LNCaP clone FGC (cell line): ENCODE results near the gene MSX1.
A peak's percentile ranks its signal among the peaks of the same experiment; 100 is the strongest.

Experiments used
- DNase-seq: peaks from one replicate; pipeline ENCODE4 v3.0.0-alpha.2; 2011; ENCODE audit warnings: low read depth
- H3K4me3 ChIP-seq: 2 replicates; pipeline ENCODE4 v1.5.1; 2011; ENCODE audit warnings: mild to moderate bottlenecking, low read depth, low read length, control low read depth
- TF ChIP-seq, protein P1 (sequence below): IDR thresholded peaks from 2 replicates; pipeline ENCODE4 v1.5.1; 2012; ENCODE audit warnings: mild to moderate bottlenecking; ENCODE audit not compliant: control insufficient read depth, insufficient read depth; ENCODE audit errors: extremely low read depth

The MSX1 gene

DNA sequence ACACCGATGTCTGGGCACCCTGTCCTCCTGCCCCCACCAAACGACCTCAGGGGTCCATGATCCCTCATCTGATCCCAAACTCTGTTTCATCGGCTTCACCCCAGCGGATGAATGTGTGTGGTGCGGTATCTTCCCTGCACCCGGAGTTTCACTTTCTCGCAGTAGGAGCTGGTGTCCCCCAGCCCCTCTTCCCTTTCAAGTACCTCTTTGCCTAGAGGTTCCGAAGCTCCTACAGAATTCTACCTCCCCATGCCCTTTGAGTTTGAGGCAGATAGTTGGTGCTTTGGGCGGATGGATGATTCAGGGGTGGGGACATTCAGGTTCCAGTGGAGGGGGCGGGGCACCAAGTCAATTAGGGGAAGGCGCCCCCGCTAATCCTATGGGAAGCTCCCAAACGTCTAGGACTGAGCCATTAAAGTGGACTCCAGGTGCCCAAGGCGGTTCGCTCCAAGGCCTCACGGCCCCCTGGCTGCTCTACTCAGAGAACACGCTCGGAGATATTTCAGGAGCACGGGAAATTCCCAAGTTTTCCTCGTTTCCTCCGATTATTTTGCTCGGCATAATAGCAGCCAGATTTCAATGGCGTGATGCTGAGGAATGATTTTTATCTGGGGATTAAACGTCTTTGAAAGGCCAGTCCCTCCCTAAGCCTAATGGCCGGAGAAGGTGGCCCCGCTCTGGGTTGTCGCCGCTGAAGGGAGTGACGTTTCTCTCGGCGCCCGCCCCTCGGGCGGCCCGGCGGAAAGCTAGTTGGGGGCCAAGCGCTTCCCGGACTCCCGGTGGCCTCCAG, 1.3 kb downstream of the MSX1 start:
- DNase-seq, result no peak
- peak overlapping the region; percentile 56 for H3K4me3 ChIP-seq

DNA sequence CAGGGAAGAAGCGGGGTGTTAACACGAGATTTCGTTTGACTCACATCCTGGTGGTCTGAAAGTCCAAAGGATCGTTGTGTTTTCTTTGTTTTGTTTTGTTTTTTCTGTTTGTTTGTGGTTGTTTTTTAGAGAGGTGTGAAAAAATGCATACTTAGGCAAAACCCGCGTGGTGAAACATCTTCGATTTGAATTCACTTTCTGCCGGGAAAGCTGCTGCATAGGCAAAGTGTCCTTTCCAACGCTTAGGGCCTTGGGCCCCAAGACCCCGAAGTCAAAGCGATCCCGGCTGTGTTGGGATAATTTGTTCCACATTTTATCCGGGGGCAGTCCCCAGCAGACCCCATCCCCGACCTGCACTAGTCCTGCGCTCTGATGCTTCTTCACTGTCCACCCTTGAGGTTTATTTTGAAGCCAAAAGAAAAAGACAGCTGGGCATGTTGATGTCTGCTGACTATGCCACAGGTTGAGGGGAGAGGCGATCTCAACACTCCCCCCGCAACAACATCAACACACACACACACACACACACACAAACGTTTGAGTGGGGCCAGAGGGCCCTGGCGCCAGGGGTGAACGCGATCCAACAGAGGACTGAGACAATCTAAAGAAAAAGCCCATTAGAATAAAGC, 2.0 kb downstream of the MSX1 start:
- DNase-seq, result no peak
- TF ChIP-seq, protein P1, sequence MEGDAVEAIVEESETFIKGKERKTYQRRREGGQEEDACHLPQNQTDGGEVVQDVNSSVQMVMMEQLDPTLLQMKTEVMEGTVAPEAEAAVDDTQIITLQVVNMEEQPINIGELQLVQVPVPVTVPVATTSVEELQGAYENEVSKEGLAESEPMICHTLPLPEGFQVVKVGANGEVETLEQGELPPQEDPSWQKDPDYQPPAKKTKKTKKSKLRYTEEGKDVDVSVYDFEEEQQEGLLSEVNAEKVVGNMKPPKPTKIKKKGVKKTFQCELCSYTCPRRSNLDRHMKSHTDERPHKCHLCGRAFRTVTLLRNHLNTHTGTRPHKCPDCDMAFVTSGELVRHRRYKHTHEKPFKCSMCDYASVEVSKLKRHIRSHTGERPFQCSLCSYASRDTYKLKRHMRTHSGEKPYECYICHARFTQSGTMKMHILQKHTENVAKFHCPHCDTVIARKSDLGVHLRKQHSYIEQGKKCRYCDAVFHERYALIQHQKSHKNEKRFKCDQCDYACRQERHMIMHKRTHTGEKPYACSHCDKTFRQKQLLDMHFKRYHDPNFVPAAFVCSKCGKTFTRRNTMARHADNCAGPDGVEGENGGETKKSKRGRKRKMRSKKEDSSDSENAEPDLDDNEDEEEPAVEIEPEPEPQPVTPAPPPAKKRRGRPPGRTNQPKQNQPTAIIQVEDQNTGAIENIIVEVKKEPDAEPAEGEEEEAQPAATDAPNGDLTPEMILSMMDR, result no peak
- no peak overlapping the region for H3K4me3 ChIP-seq

More for the DNA sequence above, 1.3 kb downstream of the MSX1 start:
- TF ChIP-seq, protein P1, result no peak

DNA sequence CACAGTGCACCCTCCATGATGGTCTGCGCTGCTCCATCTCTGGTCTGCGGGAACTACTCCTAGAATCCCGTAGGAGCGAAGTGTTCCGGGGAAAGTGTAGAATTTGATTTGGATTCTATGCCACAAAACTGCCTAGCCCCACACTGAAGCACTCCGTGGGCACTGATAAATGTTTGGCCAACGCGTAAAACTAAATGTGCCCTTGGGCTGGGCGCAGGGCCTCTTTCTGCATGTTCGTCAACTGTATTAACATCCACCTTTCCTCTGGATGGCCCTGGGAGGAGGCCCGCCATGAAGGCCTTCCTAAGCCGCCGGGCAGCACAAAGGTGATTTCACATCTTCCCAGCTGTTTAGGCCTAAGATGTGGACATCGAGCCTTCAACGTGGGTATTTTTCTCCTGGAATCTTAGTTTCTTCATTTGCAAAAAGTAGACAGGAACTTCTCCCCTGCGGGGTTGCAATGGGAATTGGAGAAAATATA, 2.6 kb downstream of the MSX1 start:
- no peak overlapping the region for H3K4me3 ChIP-seq
- no peak for DNase-seq
- TF ChIP-seq, protein P1, result no peak

DNA sequence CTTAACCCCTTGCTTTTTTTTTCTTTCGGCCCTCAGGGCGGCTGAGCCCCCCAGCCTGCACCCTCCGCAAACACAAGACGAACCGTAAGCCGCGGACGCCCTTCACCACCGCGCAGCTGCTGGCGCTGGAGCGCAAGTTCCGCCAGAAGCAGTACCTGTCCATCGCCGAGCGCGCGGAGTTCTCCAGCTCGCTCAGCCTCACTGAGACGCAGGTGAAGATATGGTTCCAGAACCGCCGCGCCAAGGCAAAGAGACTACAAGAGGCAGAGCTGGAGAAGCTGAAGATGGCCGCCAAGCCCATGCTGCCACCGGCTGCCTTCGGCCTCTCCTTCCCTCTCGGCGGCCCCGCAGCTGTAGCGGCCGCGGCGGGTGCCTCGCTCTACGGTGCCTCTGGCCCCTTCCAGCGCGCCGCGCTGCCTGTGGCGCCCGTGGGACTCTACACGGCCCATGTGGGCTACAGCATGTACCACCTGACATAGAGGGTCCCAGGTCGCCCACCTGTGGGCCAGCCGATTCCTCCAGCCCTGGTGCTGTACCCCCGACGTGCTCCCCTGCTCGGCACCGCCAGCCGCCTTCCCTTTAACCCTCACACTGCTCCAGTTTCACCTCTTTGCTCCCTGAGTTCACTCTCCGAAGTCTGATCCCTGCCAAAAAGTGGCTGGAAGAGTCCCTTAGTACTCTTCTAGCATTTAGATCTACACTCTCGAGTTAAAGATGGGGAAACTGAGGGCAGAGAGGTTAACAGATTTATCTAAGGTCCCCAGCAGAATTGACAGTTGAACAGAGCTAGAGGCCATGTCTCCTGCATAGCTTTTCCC, 3.4 kb downstream of the MSX1 start:
- no peak for DNase-seq
- TF ChIP-seq, protein P1, result no peak
- no peak overlapping the region for H3K4me3 ChIP-seq

DNA sequence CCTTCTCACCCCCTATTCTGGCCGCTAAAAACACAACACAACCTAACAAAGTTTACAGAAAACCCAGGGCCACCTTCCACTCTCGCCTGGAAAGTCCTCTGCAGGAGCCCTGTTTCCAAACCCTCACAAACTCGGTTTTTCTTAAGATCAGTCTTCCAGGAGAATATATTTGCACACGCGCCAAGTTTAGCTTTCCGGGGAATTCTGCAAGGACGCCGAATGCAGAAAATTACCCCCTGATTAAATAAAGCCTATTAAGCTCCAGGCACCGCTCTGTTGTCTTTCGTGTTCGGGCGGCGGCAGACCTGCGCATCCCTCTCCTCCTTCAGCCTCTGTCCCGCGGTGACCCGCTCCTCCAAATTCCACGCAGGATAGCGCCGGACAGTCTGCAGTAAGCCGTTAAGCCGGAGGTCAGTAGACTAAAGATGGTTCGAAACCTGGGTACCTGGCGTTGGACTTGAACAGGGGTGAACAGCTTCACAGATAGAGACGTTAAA, 5.0 kb downstream of the MSX1 start:
- no peak overlapping the region for H3K4me3 ChIP-seq
- no peak for DNase-seq
- TF ChIP-seq, protein P1, result no peak

DNA sequence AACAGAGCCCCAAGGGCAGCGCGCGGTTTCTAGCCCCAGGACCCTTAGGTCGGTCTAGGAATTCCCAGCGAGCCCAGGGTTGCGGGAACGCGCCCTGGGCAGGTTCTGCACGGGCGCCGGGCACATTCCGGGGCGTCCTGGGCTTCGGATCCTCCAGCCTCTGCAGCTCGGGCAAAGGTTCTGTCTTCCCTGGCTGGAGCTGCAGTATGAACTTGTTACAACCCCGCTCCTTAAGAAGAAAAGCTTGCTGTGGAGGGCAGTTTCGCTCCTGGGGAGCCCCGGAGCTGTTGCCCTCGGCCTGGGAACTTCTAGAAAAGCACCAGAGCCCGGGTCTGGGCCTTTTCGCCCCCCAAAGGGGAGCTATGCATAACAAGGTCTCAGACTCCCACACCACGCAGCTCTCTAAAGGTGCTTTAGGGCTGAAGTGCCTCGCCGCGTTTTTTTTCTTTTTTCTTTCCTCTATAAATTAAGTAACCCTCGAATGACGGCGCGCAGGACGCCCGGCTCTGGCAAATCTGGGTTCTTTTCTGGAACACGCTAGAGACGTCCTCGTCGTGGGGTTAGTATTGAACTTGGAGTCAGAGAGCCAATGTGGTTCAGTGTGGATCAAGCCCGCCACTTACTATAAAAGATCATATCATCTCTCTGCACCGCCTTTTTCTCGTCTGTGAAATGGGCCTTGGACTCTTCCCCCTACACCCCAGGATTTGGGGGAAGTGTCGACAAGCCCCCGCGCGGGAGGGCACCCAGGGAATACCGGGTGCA, 5.7 kb downstream of the MSX1 start:
- H3K4me3 ChIP-seq, result no peak overlapping the region
- TF ChIP-seq, protein P1, result no peak
- DNase-seq, result no peak
